Mucosa of rectum (tissue), 2 donors: ENCODE results near the gene NME5.

ENCODE experiments used
- H3K27ac ChIP-seq, 2 donors: one replicate each; pipeline ENCODE4 v1.7.0; 2013; ENCODE audit warnings: inconsistent platforms in 2 of 2, low read depth in 2 of 2, low read length in 2 of 2
- H3K27me3 ChIP-seq, 2 donors: one replicate each; pipeline ENCODE4 v1.7.0; 2013; ENCODE audit warnings: low read length in 2 of 2; ENCODE audit not compliant: control insufficient read depth in 2 of 2, insufficient read depth in 2 of 2
- H3K36me3 ChIP-seq, 2 donors: one replicate each; pipeline ENCODE4 v1.7.0; 2013; ENCODE audit warnings: low read length in 2 of 2; ENCODE audit not compliant: control insufficient read depth in 2 of 2, insufficient read depth in 2 of 2
- H3K4me1 ChIP-seq, 2 donors: one replicate each; pipeline ENCODE4 v1.7.0; 2013; ENCODE audit warnings: low read length in 2 of 2, mild to moderate bottlenecking in 1 of 2; ENCODE audit not compliant: control insufficient read depth in 2 of 2, insufficient read depth in 2 of 2
- H3K4me3 ChIP-seq, 2 donors: one replicate each; pipeline ENCODE4 v1.7.0; 2013; ENCODE audit warnings: low read length in 2 of 2
- H3K9ac ChIP-seq, 2 donors: one replicate each; pipeline ENCODE4 v1.7.0; 2013; ENCODE audit warnings: low read length in 2 of 2, low read depth in 1 of 2, mild to moderate bottlenecking in 1 of 2
- H3K9me3 ChIP-seq, 2 donors: one replicate each; pipeline ENCODE4 v1.7.0; 2013; ENCODE audit warnings: low read length in 2 of 2; ENCODE audit not compliant: control insufficient read depth in 2 of 2
- donor health status: healthy.
- donor health status: Normal muscosa, but diverticular disease.

NME5 gene, protein sequence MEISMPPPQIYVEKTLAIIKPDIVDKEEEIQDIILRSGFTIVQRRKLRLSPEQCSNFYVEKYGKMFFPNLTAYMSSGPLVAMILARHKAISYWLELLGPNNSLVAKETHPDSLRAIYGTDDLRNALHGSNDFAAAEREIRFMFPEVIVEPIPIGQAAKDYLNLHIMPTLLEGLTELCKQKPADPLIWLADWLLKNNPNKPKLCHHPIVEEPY

DNA sequence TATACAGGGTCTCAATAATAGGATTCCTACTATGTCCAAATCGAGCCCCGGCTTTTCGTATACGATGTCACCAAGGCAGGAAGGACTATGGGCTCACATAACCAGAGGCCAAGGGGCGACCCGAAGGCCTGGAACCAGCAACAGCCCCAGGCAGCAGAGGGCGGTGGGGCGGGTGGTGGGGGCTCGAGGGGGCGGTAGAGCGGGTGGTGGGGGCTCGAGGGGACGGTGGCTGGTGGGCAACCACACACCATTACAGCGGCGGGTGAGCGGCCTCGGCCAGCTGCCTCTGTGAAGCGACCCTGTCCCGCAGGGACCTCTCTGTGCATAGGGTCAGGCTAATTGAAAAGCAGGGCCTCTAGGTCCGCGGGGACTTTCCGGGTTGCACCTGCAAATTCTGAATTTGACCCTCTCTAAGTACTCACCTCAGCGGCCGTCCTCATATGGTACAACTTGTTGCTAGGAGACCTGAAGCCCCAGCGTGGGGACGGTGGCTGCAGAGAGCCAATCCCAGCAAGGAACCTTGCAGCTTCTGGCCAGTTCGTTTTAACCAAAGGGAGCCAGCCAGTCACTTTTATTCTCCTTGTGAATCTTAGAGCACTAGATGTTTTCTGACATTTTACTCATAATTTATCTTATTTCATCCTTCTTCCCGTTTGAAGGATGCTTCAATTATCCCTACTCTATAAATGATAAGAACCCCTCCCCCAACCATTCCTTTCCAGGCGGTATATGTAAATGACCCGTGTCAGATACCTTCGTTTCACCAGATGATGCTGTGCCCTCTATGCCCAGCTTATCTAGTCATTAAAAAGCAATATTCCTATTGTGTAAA, at the start of gene NME5:
Gene NME5, minus strand, starts transcription at position 480 of the 832 bp plus-strand sequence. CDS start 648 bp downstream, outside the sequence.
- Histone ChIP-seq H3K4me3 (peak within 1 kb of the TSS; percentile 62 to 72), H3K9ac (no peak within 1 kb of the TSS), H3K36me3 (no peaks in the 10 kb centered on the region), H3K27me3 (peaks cover 0 to 2% of the 10 kb centered on the region in 2 donors), H3K27ac (no peak within 1 kb of the TSS), H3K4me1 (no peaks in the 10 kb centered on the region), H3K9me3 (no peaks in the 10 kb centered on the region)

DNA sequence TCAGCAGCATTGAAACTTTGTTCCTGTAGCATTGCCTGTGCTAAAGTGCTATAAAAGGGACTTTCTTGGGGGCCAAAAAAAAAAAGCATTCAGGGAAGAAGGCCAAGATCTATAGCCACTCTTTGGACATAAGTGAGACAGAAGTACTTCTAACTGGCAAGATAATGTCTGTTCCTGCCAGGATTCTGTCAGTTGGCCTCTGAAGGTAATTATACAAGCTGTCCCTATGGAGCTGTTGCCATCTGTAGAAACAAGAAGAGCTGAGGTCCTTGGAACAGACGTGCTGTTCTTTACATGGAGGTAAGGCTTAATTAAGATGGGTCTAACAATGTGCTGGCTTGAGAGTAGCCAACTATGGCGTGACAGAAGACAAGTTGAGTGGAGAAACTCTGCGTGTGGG, 49.4 kb upstream of the NME5 start:
- H3K27me3 ChIP-seq: no peaks in the 10 kb centered on the region
- no peak overlapping the region for H3K27ac ChIP-seq
- H3K9ac ChIP-seq: no peak overlapping the region
- peaks cover 48 to 69% of the 10 kb centered on the region in 2 donors for H3K36me3 ChIP-seq
- H3K9me3 ChIP-seq: no peaks in the 10 kb centered on the region
- H3K4me1 ChIP-seq: no peaks in the 10 kb centered on the region
- no peak overlapping the region for H3K4me3 ChIP-seq

DNA sequence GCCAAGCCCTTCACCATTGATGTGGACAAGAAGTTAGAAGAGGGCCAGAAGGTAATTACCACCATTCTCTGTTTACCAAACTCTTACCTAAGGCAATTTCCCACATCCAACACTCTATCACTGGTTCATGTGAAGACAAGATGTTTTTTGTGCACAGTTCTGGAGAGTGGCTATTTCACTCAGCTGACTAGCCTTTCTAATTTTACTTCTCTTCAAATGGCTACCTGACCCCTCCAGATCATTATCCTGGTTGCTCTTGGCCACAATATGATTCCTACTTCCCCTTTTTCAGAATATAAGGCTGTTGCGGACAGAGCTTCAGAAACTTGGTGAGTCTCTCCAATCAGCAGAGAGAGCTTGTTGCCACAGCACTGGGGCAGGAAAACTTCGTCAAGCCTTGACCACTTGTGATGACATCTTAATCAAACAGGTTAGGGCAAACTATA, 46.8 kb upstream of the NME5 start:
- H3K27me3 ChIP-seq: no peaks in the 10 kb centered on the region
- H3K4me3 ChIP-seq: no peak overlapping the region
- no peaks in the 10 kb centered on the region for H3K9me3 ChIP-seq
- H3K27ac ChIP-seq: no peak overlapping the region
- no peak overlapping the region for H3K9ac ChIP-seq
- peaks cover 34 to 63% of the 10 kb centered on the region in 2 donors for H3K36me3 ChIP-seq
- no peaks in the 10 kb centered on the region for H3K4me1 ChIP-seq

DNA sequence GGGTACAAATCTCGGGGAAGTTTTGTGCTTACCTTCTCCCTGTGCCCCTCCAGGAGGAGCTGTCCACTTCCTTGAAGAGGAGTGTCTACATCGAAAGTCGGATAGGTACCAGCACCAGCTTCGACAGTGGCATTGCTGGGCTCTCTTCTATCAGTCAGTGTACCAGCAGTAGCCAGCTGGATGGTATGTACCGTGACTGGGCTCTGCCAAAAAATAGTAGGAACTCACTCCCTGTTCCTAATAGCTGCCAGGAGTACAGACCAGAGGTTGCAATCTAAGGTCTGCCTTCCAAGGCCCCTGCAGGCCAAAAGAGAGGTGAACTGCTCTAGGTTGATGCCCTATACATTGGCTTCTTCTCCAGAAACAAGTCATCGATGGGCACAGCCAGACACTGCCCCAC, 43.6 kb upstream of the NME5 start:
- H3K36me3 ChIP-seq: peaks cover 16 to 43% of the 10 kb centered on the region in 2 donors
- no peak overlapping the region for H3K4me3 ChIP-seq
- no peak overlapping the region for H3K9ac ChIP-seq
- H3K9me3 ChIP-seq: no peaks in the 10 kb centered on the region
- no peaks in the 10 kb centered on the region for H3K27me3 ChIP-seq
- H3K27ac ChIP-seq: no peak overlapping the region
- H3K4me1 ChIP-seq: peaks cover 11 to 15% of the 10 kb centered on the region in 2 donors

DNA sequence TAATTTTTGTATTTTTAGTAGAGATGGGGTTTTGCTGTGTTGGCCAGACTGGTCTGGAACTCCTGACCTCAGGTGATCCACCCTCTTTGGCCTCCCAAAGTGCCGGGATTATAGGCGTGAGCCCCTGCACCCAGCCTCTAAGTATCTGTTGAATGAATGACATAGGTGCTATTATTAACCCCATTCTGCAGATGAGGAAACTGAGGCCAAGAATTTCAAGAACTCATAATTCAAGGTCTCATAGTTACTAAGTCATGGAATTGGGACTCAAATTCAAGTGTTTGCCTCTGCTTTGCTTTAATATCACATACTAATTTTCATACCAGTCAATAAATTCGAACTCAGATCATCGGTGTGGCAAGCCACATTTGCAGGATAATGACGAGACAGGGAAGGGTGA, 41.6 kb upstream of the NME5 start:
- Histone ChIP-seq H3K9me3 (no peaks in the 10 kb centered on the region), H3K36me3 (peaks cover 17 to 30% of the 10 kb centered on the region in 2 donors), H3K27ac (no peak overlapping the region), H3K4me1 (peaks cover 16 to 20% of the 10 kb centered on the region in 2 donors), H3K4me3 (no peak overlapping the region), H3K9ac (no peak overlapping the region), H3K27me3 (no peaks in the 10 kb centered on the region)

DNA sequence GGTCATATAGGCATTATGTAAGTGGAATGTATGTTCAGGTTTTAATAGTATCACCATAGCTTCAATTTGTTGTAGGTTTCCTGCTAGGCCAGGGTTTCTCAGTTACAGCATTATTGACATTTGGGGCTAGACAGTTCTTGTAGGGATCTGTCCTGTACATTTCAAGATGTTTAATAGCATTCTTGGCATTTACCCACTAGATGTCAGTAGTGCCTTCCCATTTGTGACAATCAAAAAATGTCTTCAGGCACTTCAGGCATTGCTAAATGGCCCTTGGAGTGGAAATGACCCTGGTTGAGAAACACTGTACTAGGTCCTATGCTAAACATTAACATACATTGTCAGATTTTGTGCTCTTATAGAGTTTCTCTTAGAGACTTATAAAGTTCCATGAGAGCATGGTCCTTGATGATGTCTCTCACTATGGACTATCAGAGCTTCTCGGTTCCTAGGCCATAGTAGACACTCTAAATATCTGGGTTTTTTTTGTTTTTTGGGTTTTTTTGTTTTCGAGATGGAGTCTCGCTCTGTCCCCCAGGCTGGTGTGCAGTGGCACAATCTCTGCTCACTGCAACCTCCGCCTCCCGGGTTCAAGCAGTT, 41.1 kb upstream of the NME5 start:
- H3K9ac ChIP-seq: no peak overlapping the region
- H3K4me3 ChIP-seq: peak overlapping the region in 1 of 2 donors; percentile 96
- H3K4me1 ChIP-seq: peaks cover 16 to 20% of the 10 kb centered on the region in 2 donors

DNA sequence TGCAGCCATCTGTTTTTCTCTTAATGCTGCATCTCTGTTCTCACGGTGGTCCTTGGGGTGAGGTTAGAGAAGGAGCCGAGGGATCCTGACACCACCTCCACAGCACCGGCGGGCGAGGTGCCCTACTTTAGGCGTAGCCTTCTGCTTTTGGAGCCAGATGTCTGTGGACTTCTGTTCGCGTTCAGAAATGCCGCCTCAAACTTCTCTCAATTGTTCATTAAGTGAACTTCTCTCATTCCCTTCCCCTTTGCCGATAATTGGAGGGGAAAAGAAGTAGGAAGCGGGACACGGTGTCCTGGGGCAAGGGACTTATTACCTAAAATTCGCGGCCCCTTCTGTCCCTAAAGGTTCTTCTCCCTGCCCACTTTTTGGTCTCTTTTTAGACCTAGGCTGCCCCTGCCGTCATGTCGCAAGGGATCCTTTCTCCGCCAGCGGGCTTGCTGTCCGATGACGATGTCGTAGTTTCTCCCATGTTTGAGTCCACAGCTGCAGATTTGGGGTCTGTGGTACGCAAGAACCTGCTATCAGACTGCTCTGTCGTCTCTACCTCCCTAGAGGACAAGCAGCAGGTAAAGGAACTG, 40.1 kb upstream of the NME5 start:
- no peaks in the 10 kb centered on the region for H3K27me3 ChIP-seq
- no peaks in the 10 kb centered on the region for H3K9me3 ChIP-seq
- H3K36me3 ChIP-seq: peaks cover 8 to 27% of the 10 kb centered on the region in 2 donors
- peaks cover 16 to 20% of the 10 kb centered on the region in 2 donors for H3K4me1 ChIP-seq
- peak overlapping the region; percentile 95 to 96 for H3K4me3 ChIP-seq
- H3K9ac ChIP-seq: peak overlapping the region; percentile 44 to 60
- no peak overlapping the region for H3K27ac ChIP-seq

More for the DNA sequence above, 41.1 kb upstream of the NME5 start:
- Histone ChIP-seq H3K9me3 (no peaks in the 10 kb centered on the region), H3K27ac (no peak overlapping the region), H3K27me3 (no peaks in the 10 kb centered on the region), H3K36me3 (peaks cover 14 to 28% of the 10 kb centered on the region in 2 donors)

DNA sequence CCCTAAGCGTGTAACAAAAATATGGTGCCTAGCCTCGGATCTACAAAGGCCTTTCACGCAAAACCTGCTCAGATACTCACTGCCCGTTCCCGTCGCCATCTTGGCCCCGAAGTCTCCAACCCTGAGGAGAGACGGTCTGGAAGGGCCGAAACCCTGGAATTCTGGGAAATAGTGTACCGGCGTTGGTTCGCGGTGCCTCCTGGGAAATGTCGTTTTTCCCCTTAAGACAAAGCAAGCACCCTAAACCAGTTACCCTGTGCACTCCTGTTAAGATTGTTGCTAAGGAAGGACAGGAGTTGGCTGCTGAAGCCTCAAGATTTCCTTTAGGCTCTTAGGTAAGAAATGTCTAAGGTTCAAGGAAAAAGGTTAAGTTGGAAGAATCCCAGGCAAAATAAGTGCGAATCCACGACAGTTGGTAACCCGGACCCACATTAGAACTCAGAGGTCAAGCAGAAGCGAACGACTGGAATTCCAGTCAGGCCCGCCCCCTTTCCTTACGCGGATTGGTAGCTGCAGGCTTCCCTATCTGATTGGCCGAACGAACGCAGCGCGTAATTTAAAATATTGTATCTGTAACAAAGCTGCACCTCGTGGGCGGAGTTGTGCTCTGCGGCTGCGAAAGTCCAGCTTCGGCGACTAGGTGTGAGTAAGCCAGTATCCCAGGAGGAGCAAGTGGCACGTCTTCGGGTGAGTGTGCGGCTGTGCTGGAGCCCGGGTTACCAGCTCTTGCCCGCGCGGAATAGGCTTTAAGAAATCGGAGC, 39.5 kb upstream of the NME5 start, which contains the start of the genes BRD8 and KIF20A:
Gene BRD8, minus strand, starts transcription at position 115 of the 761 bp plus-strand sequence. Its CDS starts 16 bp downstream, at position 99.
Gene KIF20A, plus strand, starts transcription at position 597 of the 761 bp plus-strand sequence. CDS start 569 bp downstream, outside the sequence.
- H3K36me3 ChIP-seq: peaks cover 9 to 26% of the 10 kb centered on the region in 2 donors
- H3K4me3 ChIP-seq: peak within 1 kb of the TSS; percentile 95 to 96
- no peaks in the 10 kb centered on the region for H3K27me3 ChIP-seq
- peaks cover 16 to 20% of the 10 kb centered on the region in 2 donors for H3K4me1 ChIP-seq
- peak within 1 kb of the TSS; percentile 78 to 84 for H3K9ac ChIP-seq
- peak within 1 kb of the TSS; percentile 76 to 90 for H3K27ac ChIP-seq
- H3K9me3 ChIP-seq: no peaks in the 10 kb centered on the region

DNA sequence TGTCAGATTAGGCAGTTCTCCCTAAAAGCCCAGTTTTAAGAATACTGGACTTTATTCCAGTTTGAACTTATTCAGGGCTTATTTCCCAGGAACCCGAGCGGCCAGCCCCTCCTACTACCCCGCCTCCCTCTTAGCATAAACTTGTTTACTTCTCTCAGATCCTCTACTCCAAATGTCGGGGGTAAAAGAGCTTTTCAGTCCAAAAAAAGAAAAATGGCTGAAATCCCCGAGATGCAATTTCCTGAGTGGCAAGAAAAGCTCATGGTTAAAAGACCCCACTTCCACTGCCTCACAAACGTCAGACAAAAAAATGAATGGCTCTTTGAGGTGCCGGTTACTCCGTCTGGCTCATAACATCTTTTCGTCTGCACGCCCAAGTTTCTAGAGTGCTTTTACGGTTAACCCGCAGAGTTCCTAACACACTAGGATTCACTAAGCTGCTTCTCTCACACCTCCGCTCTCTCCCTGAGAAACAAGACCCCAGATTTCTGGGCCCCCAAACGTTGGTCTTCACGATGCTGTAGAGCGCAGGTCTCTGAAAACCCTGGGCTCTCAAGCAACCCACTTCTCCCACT, 38.8 kb upstream of the NME5 start:
- H3K4me1 ChIP-seq: peaks cover 16 to 20% of the 10 kb centered on the region in 2 donors
- H3K27me3 ChIP-seq: no peaks in the 10 kb centered on the region
- peak overlapping the region; percentile 76 to 90 for H3K27ac ChIP-seq
- H3K36me3 ChIP-seq: peaks cover 13 to 28% of the 10 kb centered on the region in 2 donors
- peak overlapping the region; percentile 95 to 96 for H3K4me3 ChIP-seq
- peak overlapping the region; percentile 78 to 84 for H3K9ac ChIP-seq
- no peaks in the 10 kb centered on the region for H3K9me3 ChIP-seq
